HG03378 (cell line): Measurements from ENCODE around the gene DGCR2.
"Not testable (repeated sequence)": the region's sequence is repeated elsewhere in the genome, so short reads cannot be mapped to it uniquely, and the experiment has no call there.

Experiments used
- ATAC-seq: cut with Tn5 transposase; IDR thresholded peaks from one replicate; pipeline ENCODE4 v1.9.1; 2021; ENCODE audit warnings: mild to moderate bottlenecking, moderate library complexity; ENCODE audit not compliant: unreplicated experiment

DGCR2 gene

GRCh38 chr22:19012308-19012986, 109.8 kb downstream of the DGCR2 start:
- no peak for ATAC-seq

- ATAC-seq: not testable (repeated sequence)
Observed at GRCh38 chr22:19011611-19012010, 110.6 kb downstream of the DGCR2 start.

GRCh38 chr22:19011075-19011474, 111.1 kb downstream of the DGCR2 start:
- no peak for ATAC-seq

- ATAC-seq: no peak
Observed at GRCh38 chr22:19005905-19006304, 116.3 kb downstream of the DGCR2 start.

GRCh38 chr22:19004471-19004870, 117.7 kb downstream of the DGCR2 start:
- no peak for ATAC-seq

GRCh38 chr22:19003508-19003907, 118.7 kb downstream of the DGCR2 start:
- no peak for ATAC-seq

GRCh38 chr22:19002684-19003038, 119.6 kb downstream of the DGCR2 start:
- ATAC-seq: no peak

- ATAC-seq: no peak
Observed at GRCh38 chr22:19001204-19001603, 121.0 kb downstream of the DGCR2 start.

- ATAC-seq: not testable (repeated sequence)
Observed at GRCh38 chr22:19000106-19000505, 122.1 kb downstream of the DGCR2 start.

GRCh38 chr22:18999416-18999815, 122.8 kb downstream of the DGCR2 start:
- ATAC-seq: no peak

GRCh38 chr22:18999008-18999407, 123.2 kb downstream of the DGCR2 start:
- ATAC-seq: no peak

- ATAC-seq: no peak
Observed at GRCh38 chr22:18997925-18998315, 124.3 kb downstream of the DGCR2 start.

GRCh38 chr22:18997306-18997924, 124.8 kb downstream of the DGCR2 start:
- ATAC-seq: no peak

- ATAC-seq: no peak
Observed at GRCh38 chr22:18996376-18996900, 125.8 kb downstream of the DGCR2 start.

- ATAC-seq: no peak
Observed at GRCh38 chr22:18995327-18995711, 126.9 kb downstream of the DGCR2 start.

- no peak for ATAC-seq
Observed at GRCh38 chr22:18994701-18995326, 127.4 kb downstream of the DGCR2 start.

GRCh38 chr22:18994056-18994455, 128.2 kb downstream of the DGCR2 start:
- ATAC-seq: no peak

- no peak for ATAC-seq
Observed at GRCh38 chr22:18992543-18993198, 129.5 kb downstream of the DGCR2 start.

- ATAC-seq: no peak
Observed at GRCh38 chr22:18991821-18992442, 130.3 kb downstream of the DGCR2 start.

- ATAC-seq: no peak
Observed at GRCh38 chr22:18991138-18991432, 131.1 kb downstream of the DGCR2 start.

GRCh38 chr22:18990355-18991137, 131.7 kb downstream of the DGCR2 start:
- ATAC-seq: no peak
